Ovary (tissue), 3 donors: ENCODE measurements around the gene CAPNS1.

Source experiments
- CTCF ChIP-seq, 3 donors: fragments of 450-650 bp in 2 of 3; fragments of 200-600 bp in 1 of 3; IDR thresholded peaks; one replicate each; pipeline versions ENCODE4 v1.5.1 to v1.8.0; 2016 to 2022; ENCODE audit warnings: antibody characterized with exemption in 3 of 3, mild to moderate bottlenecking in 1 of 3
- EP300 ChIP-seq: sonication (generic); formaldehyde crosslinking; IDR thresholded peaks from one replicate; pipeline ENCODE4 v1.6.1; 2017; ENCODE audit warnings: antibody characterized with exemption
- donor health status: DM: no; HTN: no; CAD: no.

- TF ChIP-seq CTCF (IDR thresholded peaks at IDR 0.05): no peak
- no peak for TF ChIP-seq EP300
Measured at GRCh38 chr19:36142496-36142895, 2.6 kb downstream of the CAPNS1 start.
